ENCODE data around the gene PRAC2. TPM values are rescaled to one million over a fixed set of nuclear protein-coding genes. Genes with fewer than 3 reads are reported as not detected.

Gene PRAC2
- total RNA-seq, 1 donor, result not detected

DNA sequence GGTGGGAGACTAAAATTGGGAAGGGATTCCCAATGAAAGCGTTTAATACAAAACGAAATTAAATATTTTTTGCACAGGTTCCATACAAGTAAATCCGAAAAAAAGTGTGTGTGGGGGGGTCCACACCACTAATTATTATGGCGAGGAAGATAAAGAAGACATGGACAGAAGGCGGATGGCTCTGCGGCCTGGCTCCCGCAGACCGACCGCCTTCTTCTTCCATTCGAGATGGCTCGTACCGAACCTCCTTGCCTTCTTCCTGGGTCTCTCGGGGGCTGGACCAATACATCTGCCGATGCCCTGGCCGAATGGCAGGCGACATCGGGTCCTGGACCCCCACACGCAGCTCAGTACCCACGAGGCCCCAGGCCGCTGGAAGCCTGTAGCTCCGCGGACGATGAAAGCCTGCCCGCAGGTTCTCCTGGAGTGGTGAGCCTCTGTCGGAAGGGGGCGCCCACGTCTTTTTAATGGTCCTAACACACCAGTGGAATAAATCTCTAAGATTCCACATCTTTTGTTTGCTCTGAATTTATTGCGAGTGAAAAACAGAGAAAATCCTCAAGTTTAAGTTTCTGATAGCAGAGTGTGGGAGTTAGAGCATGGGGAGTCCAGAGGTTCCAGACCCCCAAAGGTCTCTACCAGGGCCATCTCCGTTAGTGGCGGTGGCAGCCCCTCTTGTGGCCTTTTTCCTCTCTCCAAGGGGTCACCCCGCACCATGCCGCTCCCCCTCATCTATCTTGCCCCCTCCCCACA is 1.4 kb downstream of the PRAC2 start:
- Histone ChIP-seq H3K4me2 (ENCODE audit: insufficient read depth, low read length) (peak overlapping the region; percentile 48), H3K9me3 (ENCODE audit: low read depth, low read length) (no peaks in the 10 kb centered on the region), H3K4me3 (ENCODE audit: insufficient read depth, low read length) (no peak overlapping the region), H3K4me1 (ENCODE audit: insufficient read depth, low read length) (peaks cover 5% of the 10 kb centered on the region), H3K79me2 (ENCODE audit: insufficient read depth, low read length) (no peaks in the 10 kb centered on the region), H4K20me1 (ENCODE audit: insufficient read depth, low read length) (peaks cover 3% of the 10 kb centered on the region), H3K27me3 (ENCODE audit: insufficient read depth, low read length) (peaks cover 100% of the 10 kb centered on the region), H3K27ac (ENCODE audit: low read depth, low read length) (no peak overlapping the region), H3K36me3 (ENCODE audit: insufficient read depth, low read length) (no peaks in the 10 kb centered on the region), H2AFZ (ENCODE audit: low read length) (peak overlapping the region; percentile 51)
- TF ChIP-seq, protein P1, sequence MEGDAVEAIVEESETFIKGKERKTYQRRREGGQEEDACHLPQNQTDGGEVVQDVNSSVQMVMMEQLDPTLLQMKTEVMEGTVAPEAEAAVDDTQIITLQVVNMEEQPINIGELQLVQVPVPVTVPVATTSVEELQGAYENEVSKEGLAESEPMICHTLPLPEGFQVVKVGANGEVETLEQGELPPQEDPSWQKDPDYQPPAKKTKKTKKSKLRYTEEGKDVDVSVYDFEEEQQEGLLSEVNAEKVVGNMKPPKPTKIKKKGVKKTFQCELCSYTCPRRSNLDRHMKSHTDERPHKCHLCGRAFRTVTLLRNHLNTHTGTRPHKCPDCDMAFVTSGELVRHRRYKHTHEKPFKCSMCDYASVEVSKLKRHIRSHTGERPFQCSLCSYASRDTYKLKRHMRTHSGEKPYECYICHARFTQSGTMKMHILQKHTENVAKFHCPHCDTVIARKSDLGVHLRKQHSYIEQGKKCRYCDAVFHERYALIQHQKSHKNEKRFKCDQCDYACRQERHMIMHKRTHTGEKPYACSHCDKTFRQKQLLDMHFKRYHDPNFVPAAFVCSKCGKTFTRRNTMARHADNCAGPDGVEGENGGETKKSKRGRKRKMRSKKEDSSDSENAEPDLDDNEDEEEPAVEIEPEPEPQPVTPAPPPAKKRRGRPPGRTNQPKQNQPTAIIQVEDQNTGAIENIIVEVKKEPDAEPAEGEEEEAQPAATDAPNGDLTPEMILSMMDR (IDR thresholded peaks at IDR 0.05; ENCODE audit: extremely low read depth, low read depth, low read length), result peak; percentile 75
- DNase-seq (ENCODE audit: insufficient read length, low spot score, missing footprints), result peak; percentile 93

DNA sequence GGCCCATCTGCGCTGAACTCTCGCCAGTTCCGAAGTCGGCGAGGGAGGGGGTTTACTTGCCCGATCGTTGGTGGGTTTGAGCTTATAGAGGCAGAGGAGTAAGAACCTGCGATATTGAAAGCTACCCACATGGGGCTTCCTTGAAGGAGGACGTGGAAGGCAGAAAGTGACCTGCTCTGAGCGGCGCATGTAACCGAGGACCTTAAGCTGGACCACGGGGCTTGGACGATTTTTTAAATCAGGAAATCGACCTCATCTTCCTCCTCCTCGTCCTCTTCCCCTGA is 2.0 kb downstream of the PRAC2 start:
- Histone ChIP-seq H3K4me1 (ENCODE audit: insufficient read depth, low read length) (peaks cover 5% of the 10 kb centered on the region), H4K20me1 (ENCODE audit: insufficient read depth, low read length) (peaks cover 3% of the 10 kb centered on the region), H3K27me3 (ENCODE audit: insufficient read depth, low read length) (peaks cover 100% of the 10 kb centered on the region), H2AFZ (ENCODE audit: low read length) (peak overlapping the region; percentile 22), H3K36me3 (ENCODE audit: insufficient read depth, low read length) (no peaks in the 10 kb centered on the region), H3K79me2 (ENCODE audit: insufficient read depth, low read length) (no peaks in the 10 kb centered on the region), H3K4me2 (ENCODE audit: insufficient read depth, low read length) (peak overlapping the region; percentile 48), H3K27ac (ENCODE audit: low read depth, low read length) (no peak overlapping the region), H3K9me3 (ENCODE audit: low read depth, low read length) (no peaks in the 10 kb centered on the region), H3K4me3 (ENCODE audit: insufficient read depth, low read length) (no peak overlapping the region)
- TF ChIP-seq, protein P1 (IDR thresholded peaks at IDR 0.05; ENCODE audit: extremely low read depth, low read depth, low read length), result no peak
- DNase-seq (ENCODE audit: insufficient read length, low spot score, missing footprints), result no peak

DNA sequence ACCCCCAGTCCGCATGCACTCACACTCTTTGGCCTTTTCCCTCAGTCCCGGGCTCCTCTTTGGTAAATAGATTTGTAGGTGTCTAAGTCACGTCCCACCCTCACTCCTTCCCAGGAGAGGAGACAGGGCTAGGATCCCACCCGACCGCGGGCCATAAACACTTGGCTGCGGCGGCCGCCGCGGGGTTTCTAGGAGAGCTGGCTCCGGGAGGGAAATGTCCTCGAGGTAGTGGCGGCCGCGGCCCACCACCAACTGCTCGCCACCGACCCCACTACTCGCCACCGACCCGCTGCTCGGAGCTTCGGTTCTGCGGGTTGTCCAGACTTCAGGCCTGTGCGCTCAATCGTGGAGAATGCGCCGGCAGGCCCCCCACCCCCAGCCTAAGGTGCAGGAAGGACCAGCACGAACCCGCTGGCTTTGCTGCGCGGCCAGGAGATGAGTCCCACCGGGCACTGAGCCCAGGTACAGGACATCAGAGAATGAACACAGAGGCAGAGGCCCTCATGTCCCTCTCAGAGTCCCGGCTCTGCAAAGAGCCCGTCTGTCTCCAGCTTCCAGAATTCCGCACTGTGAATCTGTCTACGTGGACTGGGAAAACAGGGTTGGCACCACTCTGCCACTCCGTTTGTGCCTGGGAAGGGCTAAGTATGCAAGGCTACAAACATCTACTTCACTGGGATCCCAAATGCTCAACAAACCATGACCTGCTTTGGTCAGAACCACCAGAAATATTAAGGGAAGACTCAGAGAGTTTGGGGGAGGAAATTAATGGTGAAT is 2.5 kb downstream of the PRAC2 start:
- Histone ChIP-seq H3K4me1 (ENCODE audit: insufficient read depth, low read length) (peaks cover 5% of the 10 kb centered on the region), H3K4me2 (ENCODE audit: insufficient read depth, low read length) (peak overlapping the region; percentile 48), H3K4me3 (ENCODE audit: insufficient read depth, low read length) (no peak overlapping the region), H2AFZ (ENCODE audit: low read length) (peak overlapping the region; percentile 22), H3K27ac (ENCODE audit: low read depth, low read length) (no peak overlapping the region), H3K36me3 (ENCODE audit: insufficient read depth, low read length) (no peaks in the 10 kb centered on the region), H4K20me1 (ENCODE audit: insufficient read depth, low read length) (peaks cover 3% of the 10 kb centered on the region), H3K27me3 (ENCODE audit: insufficient read depth, low read length) (peaks cover 100% of the 10 kb centered on the region), H3K9me3 (ENCODE audit: low read depth, low read length) (no peaks in the 10 kb centered on the region), H3K79me2 (ENCODE audit: insufficient read depth, low read length) (no peaks in the 10 kb centered on the region)
- no peak for DNase-seq (ENCODE audit: insufficient read length, low spot score, missing footprints)
- TF ChIP-seq, protein P1 (IDR thresholded peaks at IDR 0.05; ENCODE audit: extremely low read depth, low read depth, low read length), result no peak

Measured in osteoblast (primary cell).